GM12878 (cell line): Measurements from ENCODE around the gene ZNF484. TPM values are rescaled to one million over a fixed set of nuclear protein-coding genes. Genes with fewer than 3 reads are reported as not detected.

Experiments
- BCL3 ChIP-seq: IDR thresholded peaks from 2 replicates; pipeline ENCODE4 v1.6.1; 2011; ENCODE audit warnings: borderline replicate concordance, low read depth, mild to moderate bottlenecking, moderate library complexity, low read length; ENCODE audit not compliant: insufficient read depth, poor library complexity, severe bottlenecking
- BHLHE40 ChIP-seq, 2 experiments: fragments of 450-650 bp in 1 of 2; IDR thresholded peaks; 2 replicates each; pipeline ENCODE4 v1.6.1; 2011 to 2017; ENCODE audit warnings: low read depth in 2 of 2, borderline replicate concordance in 1 of 2, improper control_type of control experiment in 1 of 2, low read length in 1 of 2, mild to moderate bottlenecking in 1 of 2
- CBX5 ChIP-seq: sonication (generic); IDR thresholded peaks from 2 replicates; pipeline ENCODE4 v1.6.1; 2016; ENCODE audit warnings: low read depth, moderate library complexity, mild to moderate bottlenecking, inconsistent platforms
- CHD4 ChIP-seq: fragments of 200-600 bp; sonication (generic); IDR thresholded peaks from 2 replicates; pipeline ENCODE4 v1.6.1; 2016; ENCODE audit warnings: mild to moderate bottlenecking
- CREM ChIP-seq: IDR thresholded peaks from 2 replicates; pipeline ENCODE4 v1.6.1; 2014; ENCODE audit warnings: antibody characterized with exemption, low read depth
- CUX1 ChIP-seq: IDR thresholded peaks from 2 replicates; pipeline ENCODE4 v1.6.1; 2012; ENCODE audit warnings: improper control_type of control experiment, low read depth, low read length; ENCODE audit not compliant: insufficient replicate concordance
- E2F8 ChIP-seq: fragments of 450-650 bp; IDR thresholded peaks from 2 replicates; pipeline ENCODE4 v1.6.1; 2018; ENCODE audit warnings: mild to moderate bottlenecking, low read depth, moderate library complexity; ENCODE audit not compliant: partially characterized antibody
- EED ChIP-seq: sonication (generic); IDR thresholded peaks from 2 replicates; pipeline ENCODE4 v1.6.1; 2016; ENCODE audit warnings: antibody characterized with exemption, low read depth
- IRF3 ChIP-seq: fragments of 450-650 bp; IDR thresholded peaks from 2 replicates; pipeline ENCODE4 v1.6.1; 2014; ENCODE audit warnings: mild to moderate bottlenecking
- MTA2 ChIP-seq: fragments of 450-650 bp; IDR thresholded peaks from 2 replicates; pipeline ENCODE4 v1.6.1; 2016; ENCODE audit warnings: low read depth, mild to moderate bottlenecking, moderate library complexity
- POLR2AphosphoS5 ChIP-seq: IDR thresholded peaks from 2 replicates; pipeline ENCODE4 v1.6.1; 2011; ENCODE audit warnings: mild to moderate bottlenecking, low read length, inconsistent platforms
- RBBP5 ChIP-seq: fragments of 200-600 bp; sonication (generic); conservative IDR thresholded peaks from 2 replicates; pipeline ENCODE4 v1.6.1; 2016
- SUPT20H ChIP-seq: IDR thresholded peaks from 2 replicates; pipeline ENCODE4 v1.6.1; 2011; ENCODE audit warnings: low read depth, mild to moderate bottlenecking, low read length, moderate library complexity, borderline replicate concordance; ENCODE audit not compliant: control insufficient read depth
- ZBTB4 ChIP-seq: fragments of 450-650 bp; formaldehyde crosslinking; IDR thresholded peaks from 2 replicates; pipeline ENCODE4 v1.4.0; 2022; ENCODE audit warnings: mild to moderate bottlenecking, moderate library complexity
- ZNF274 ChIP-seq: IDR thresholded peaks from one replicate; pipeline ENCODE4 v1.8.0; 2011; ENCODE audit not compliant: insufficient read length, insufficient read depth
- polyA plus RNA-seq, 11 experiments: library from polyadenylated mRNA; depleted of rRNA in 4 of 11; unstranded in 6 of 11; stranded (reverse) in 5 of 11; fragments of >200 nt; fragmentation: Nextera tagmentation in 4 of 11; fragmentation: Illumina TruSeq in 1 of 11; extraction: Ambion mirVana in 4 of 11; extraction: Trizol in 1 of 11; gene quantifications; 1 replicate in 1 of 11; 2 replicates in 10 of 11; pipeline versions ENCODE4 v1.2.1 to v1.2.3, GENCODE V29; 2011 to 2016; ENCODE audit warnings: inconsistent platforms in 2 of 11, missing spikeins in 2 of 11, low read depth in 1 of 11
- total RNA-seq, 4 experiments: library from RNA; depleted of rRNA in 3 of 4; stranded (reverse); fragments of >200 nt in 3 of 4; fragmentation: Illumina TruSeq in 1 of 4; extraction: Trizol in 1 of 4; gene quantifications; 2 replicates each; pipeline versions ENCODE4 v1.2.1 to v1.2.3, GENCODE V29; 2013 to 2021

Gene ZNF484
- total and polyA plus RNA-seq, 10 of the 15 experiments (the other 5 are each of a cell fraction or from before 2014, with no cell fraction given) = 0.95 to 7.8 (median 3.3) TPM

GRCh38 chr9:92808726-92809451 is 68.9 kb downstream of the ZNF484 start (continued):
- peak; percentile 34; the same call in 1 of the 2 replicates for TF ChIP-seq EED
- TF ChIP-seq IRF3 = no peak
- TF ChIP-seq BCL3 = no peak
- TF ChIP-seq MTA2 = no peak
- TF ChIP-seq POLR2AphosphoS5 = no peak
- TF ChIP-seq SUPT20H = no peak
- no peak for TF ChIP-seq CREM
- TF ChIP-seq ZNF274 = no peak
- peak in 1 of 2 experiments; percentile 45; a peak in 2 of 4 replicates for TF ChIP-seq BHLHE40 (IDR thresholded peaks at IDR 0.05; ENCODE audit: borderline replicate concordance in 1 of 2, low read depth in 2 of 2, low read length in 1 of 2)
- TF ChIP-seq CBX5 = no peak
- TF ChIP-seq ZBTB4 = no peak
- TF ChIP-seq E2F8 = no peak
- no peak for TF ChIP-seq RBBP5
- no peak for TF ChIP-seq CHD4
- no peak for TF ChIP-seq CUX1
